Measurements from ENCODE around the gene C3.

DNA sequence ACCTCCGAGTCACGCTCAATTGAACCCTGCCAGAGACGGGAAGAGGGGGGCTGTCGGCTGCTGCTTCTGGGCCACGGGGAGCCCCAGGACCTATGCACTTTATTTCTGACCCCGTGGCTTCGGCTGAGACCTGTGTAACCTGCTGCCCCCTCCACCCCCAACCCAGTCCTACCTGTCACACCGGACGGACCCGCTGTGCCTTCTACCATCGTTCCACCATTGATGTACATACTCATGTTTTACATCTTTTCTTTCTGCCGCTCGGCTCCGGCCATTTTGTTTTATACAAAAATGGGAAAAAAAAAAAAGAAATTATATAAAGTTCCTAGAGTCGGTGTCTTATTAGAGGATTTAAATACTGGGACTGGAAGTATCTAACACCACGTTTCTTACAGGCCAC is 30.7 kb upstream of the C3 start:
- TF ChIP-seq CTCF (IDR thresholded peaks at IDR 0.05): no peak
- TF ChIP-seq POLR2A (IDR thresholded peaks at IDR 0.05): no peak
